GM13976 (cell line): Measurements from ENCODE around the gene ELOVL6.
"Not testable (repeated sequence)": the region's sequence is repeated elsewhere in the genome, so short reads cannot be mapped to it uniquely, and the experiment has no call there.

Experiments used
- DNase-seq: peaks from one replicate; pipeline ENCODE4 v3.0.0; 2012; ENCODE audit warnings: low spot score
- CTCF ChIP-seq: IDR thresholded peaks from 2 replicates; pipeline ENCODE4 v1.5.1; 2012; ENCODE audit warnings: borderline replicate concordance, mild to moderate bottlenecking; ENCODE audit not compliant: insufficient read depth; ENCODE audit errors: extremely low read depth, missing control alignments, control extremely low read depth
- in situ Hi-C: fragments of 300-500 bp; cut with MboI; formaldehyde crosslinking; loops from one replicate; pipeline ENCODE4 v1.12.0; 2022; ENCODE audit warnings: low sequenced_read_pairs, mixed read lengths, inconsistent platforms; ENCODE audit not compliant: unreplicated experiment

ELOVL6 gene

GRCh38 chr4:110049951-110050925 lies 148.2 kb downstream of the ELOVL6 start:
- peak; percentile 69 for TF ChIP-seq CTCF
- peak; percentile 47 for DNase-seq
- in situ Hi-C loops: loop anchor here (10.0 kb wide), 1 partner anchor 155 kb away; no protein-coding TSS in a partner anchor

DNA sequence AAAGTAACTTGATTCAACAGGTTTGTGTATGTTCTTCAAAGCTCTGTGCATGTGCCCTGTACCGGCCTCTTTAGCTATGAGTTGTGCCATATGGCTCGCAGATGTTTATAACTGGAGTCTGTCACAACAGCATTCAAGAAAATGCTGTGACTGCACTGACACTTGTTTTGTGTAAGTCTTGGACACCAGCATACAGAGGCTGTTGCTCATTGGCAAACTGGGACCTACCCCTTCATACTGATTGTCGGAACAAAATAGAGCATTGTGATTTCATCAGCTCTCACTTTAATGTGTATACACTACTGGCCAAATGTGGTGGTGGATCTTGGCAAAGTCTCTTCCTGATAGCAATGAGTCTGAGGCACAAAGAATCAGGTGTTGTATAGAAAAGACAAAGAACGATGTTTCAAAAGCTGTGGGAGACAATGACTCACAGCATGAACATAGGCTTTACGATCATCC lies 151.8 kb downstream of the ELOVL6 start:
- no peak for DNase-seq
- TF ChIP-seq CTCF: no peak
- in situ Hi-C loops: no loop called here

- DNase-seq: no peak
- in situ Hi-C loops: no loop called here
- TF ChIP-seq CTCF: no peak
Measured at GRCh38 chr4:110042545-110043517, 155.6 kb downstream of the ELOVL6 start.

- no peak for TF ChIP-seq CTCF
- in situ Hi-C loops: no loop called here
- no peak for DNase-seq
Measured at GRCh38 chr4:110041735-110042134, 156.7 kb downstream of the ELOVL6 start.

DNA sequence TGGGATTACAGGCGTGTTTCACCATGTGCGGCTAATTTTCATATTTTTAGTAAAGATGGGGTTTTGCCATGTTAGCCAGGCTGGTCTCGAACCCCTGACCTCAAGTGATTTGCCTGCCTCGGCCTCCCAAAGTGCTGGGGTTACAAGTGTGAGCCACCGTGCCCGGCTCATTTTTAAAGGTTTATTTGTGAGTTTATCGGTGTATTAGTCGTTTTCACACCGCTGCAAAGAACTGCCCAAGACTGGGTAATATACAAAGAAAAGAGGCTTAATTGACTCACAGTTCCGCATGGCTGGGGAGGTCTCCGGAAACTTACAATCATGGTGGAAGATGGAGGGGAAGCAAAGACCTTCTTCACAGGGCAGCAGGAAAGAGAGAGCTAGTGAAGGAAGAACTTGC lies 159.3 kb downstream of the ELOVL6 start:
- DNase-seq, in situ Hi-C loops: not testable (repeated sequence)

DNA sequence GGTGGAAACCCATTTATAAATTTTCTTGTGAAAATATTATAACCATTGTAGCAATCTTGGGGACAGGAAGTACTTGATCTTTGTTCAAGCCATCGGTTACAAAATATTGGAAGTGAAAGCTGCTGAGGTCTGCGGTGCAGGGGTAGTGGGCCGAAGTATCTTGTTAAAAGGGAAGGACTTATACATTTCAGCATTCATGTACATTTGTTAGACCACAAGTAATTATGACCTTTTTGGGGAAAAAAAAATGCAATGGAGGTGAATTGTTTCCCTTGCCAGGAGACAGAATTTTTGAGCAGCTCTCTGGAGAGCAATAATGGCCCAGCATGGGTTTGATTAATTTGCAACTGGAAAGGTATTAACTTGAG lies 164.4 kb downstream of the ELOVL6 start:
- peak; percentile 46 for DNase-seq
- in situ Hi-C loops: no loop called here
- TF ChIP-seq CTCF: no peak
